Gastroesophageal sphincter (tissue), 4 donors: Measurements from ENCODE around the gene ATAD3A. TPM values are rescaled to one million over a fixed set of nuclear protein-coding genes. Genes with fewer than 3 reads are reported as not detected.
"Not testable (repeated sequence)": the region's sequence is repeated elsewhere in the genome, so short reads cannot be mapped to it uniquely, and the experiment has no call there.

Source experiments
- ATAC-seq: fragments of 150-250 bp; one replicate; pipeline ENCODE4 v1.9.1; 2016; ENCODE audit warnings: mild to moderate bottlenecking, moderate library complexity
- H3K27ac ChIP-seq, 4 donors: fragments of 200-600 bp; sonication (generic) in 3 of 4; 1 replicate in 3 of 4; 2 replicates in 1 of 4; pipeline ENCODE4 v1.5.1; 2016 to 2019
- H3K27me3 ChIP-seq: fragments of 200-600 bp; sonication (generic); one replicate; pipeline ENCODE4 v1.5.1; 2019
- H3K36me3 ChIP-seq, 2 donors: fragments of 200-600 bp; sonication (generic); one replicate each; pipeline ENCODE4 v1.5.1; 2019; ENCODE audit warnings: control low read depth in 1 of 2
- H3K4me1 ChIP-seq, 3 donors: fragments of 200-600 bp; sonication (generic); 1 replicate in 2 of 3; 2 replicates in 1 of 3; pipeline ENCODE4 v1.5.1; 2016 to 2019; ENCODE audit warnings: control low read depth in 2 of 3
- H3K4me3 ChIP-seq, 2 donors: fragments of 200-600 bp; sonication (generic); one replicate each; pipeline ENCODE4 v1.5.1; 2019; ENCODE audit warnings: mild to moderate bottlenecking in 1 of 2, moderate library complexity in 1 of 2
- H3K9me3 ChIP-seq, 3 donors: fragments of 200-600 bp; sonication (generic); one replicate each; pipeline ENCODE4 v1.5.1; 2017 to 2019; ENCODE audit warnings: control low read depth in 2 of 3
- CTCF ChIP-seq, 4 experiments: fragments of 200-600 bp in 2 of 4; fragments of 450-650 bp in 2 of 4; sonication (generic) in 1 of 4; IDR thresholded peaks; one replicate each; pipeline ENCODE4 v1.5.1; 2017 to 2019; ENCODE audit warnings: antibody characterized with exemption in 4 of 4, mild to moderate bottlenecking in 2 of 4, moderate library complexity in 2 of 4
- EP300 ChIP-seq: sonication (generic); formaldehyde crosslinking; IDR thresholded peaks from one replicate; pipeline ENCODE4 v1.6.1; 2017; ENCODE audit warnings: antibody characterized with exemption, mild to moderate bottlenecking
- POLR2A ChIP-seq, 2 donors: fragments of 450-650 bp; IDR thresholded peaks; one replicate each; pipeline ENCODE4 v1.6.1; 2017; ENCODE audit warnings: antibody characterized with exemption in 2 of 2, mild to moderate bottlenecking in 2 of 2, moderate library complexity in 1 of 2
- POLR2AphosphoS5 ChIP-seq: sonication (generic); formaldehyde crosslinking; IDR thresholded peaks from one replicate; pipeline ENCODE4 v1.6.1; 2017; ENCODE audit warnings: antibody characterized with exemption
- WGBS, 2 donors: methylation state at CpG; one replicate each; pipeline ENCODE4 v1.1.5; 2018; ENCODE audit warnings: low coverage in 1 of 2; 5-methylcytosine and 5-hydroxymethylcytosine counted together
- total RNA-seq, 4 donors: library from RNA; depleted of rRNA; stranded (reverse); fragments of >200 nt; gene quantifications; one replicate each; pipeline ENCODE4 v1.1.0, GENCODE V29; 2016

ATAD3A gene
- 10 to 100 TPM; 14.9 to 32.9 (median 19.1) TPM for total RNA-seq

GRCh38 chr1:1511533-1512285 is at the start of gene ATAD3A:
Gene ATAD3A (plus strand): TSS chr1:1512162. CDS start chr1:1512269, 107 bp downstream.
- TF ChIP-seq EP300: no peak
- no peak for TF ChIP-seq CTCF (IDR thresholded peaks at IDR 0.05)
- TF ChIP-seq POLR2A (IDR thresholded peaks at IDR 0.05): peak; percentile 49 to 53
- peak; percentile 96 for TF ChIP-seq POLR2AphosphoS5
- H3K36me3 ChIP-seq: peaks cover 0 to 20% of the 10 kb centered on the region in 2 donors
- peak within 1 kb of the TSS; percentile 93 to 95 for H3K4me3 ChIP-seq
- no peaks in the 10 kb centered on the region for H3K9me3 ChIP-seq
- H3K4me1 ChIP-seq: peaks cover 0 to 24% (median 8%) of the 10 kb centered on the region in 3 donors
- no peaks in the 10 kb centered on the region for H3K27me3 ChIP-seq
- peak; percentile 99 for ATAC-seq
- no CpG with 5 or more reads among the region's 99 CpGs for WGBS, 2 donors
- peak within 1 kb of the TSS; percentile 81 to 98 (median 96) for H3K27ac ChIP-seq

- 100% methylated on average over 1 of the region's 26 CpGs; no CpG with 5 or more reads in 1 of the 2 donors for WGBS, 2 donors
- no peaks in the 10 kb centered on the region for H3K36me3 ChIP-seq
- H3K27me3 ChIP-seq: no peaks in the 10 kb centered on the region
- H3K4me1 ChIP-seq: no peaks in the 10 kb centered on the region
- ATAC-seq: peak; percentile 60
- H3K4me3 ChIP-seq: no peak overlapping the region
- H3K27ac ChIP-seq: peak overlapping the region in 1 of 4 donors; percentile 32
- no peak for TF ChIP-seq EP300
- H3K9me3 ChIP-seq: no peaks in the 10 kb centered on the region
These were observed 49.5 kb upstream of the ATAD3A start for GRCh38 chr1:1462318-1462966.

DNA sequence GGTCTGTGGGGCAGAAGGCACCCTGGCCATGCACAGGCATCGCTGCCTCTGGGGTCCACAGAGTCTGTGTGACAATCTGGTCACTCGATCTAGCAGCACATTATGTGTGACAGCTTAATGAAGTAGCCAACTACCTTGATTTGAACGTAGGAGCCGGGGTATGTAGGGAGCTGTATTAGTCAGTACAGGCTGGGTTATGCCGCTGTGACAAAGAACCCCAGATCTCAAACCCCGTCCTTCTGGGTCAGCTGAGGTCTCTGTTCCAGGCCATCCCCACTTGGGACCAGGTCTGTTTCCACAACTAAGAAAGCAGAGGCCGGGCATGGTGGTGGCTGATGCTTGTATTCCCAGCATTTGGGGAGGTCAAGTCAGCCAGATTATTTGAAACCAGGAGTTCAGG is 48.6 kb upstream of the ATAD3A start:
- Histone ChIP-seq H3K4me1 (no peaks in the 10 kb centered on the region), H3K36me3 (no peaks in the 10 kb centered on the region), H3K9me3 (no peaks in the 10 kb centered on the region), H3K27me3 (no peaks in the 10 kb centered on the region), H3K27ac (no peak overlapping the region), H3K4me3 (no peak overlapping the region)
- 68 to 100% methylated on average over 1 to 4 of the region's 7 CpGs for WGBS, 2 donors
- TF ChIP-seq CTCF (IDR thresholded peaks at IDR 0.05) (no peak), POLR2A (IDR thresholded peaks at IDR 0.05) (no peak), POLR2AphosphoS5 (no peak), EP300 (no peak)
- ATAC-seq: no peak

GRCh38 chr1:1468196-1468985 is 43.6 kb upstream of the ATAD3A start:
- ATAC-seq, H3K4me3 ChIP-seq, H3K36me3 ChIP-seq, H3K27ac ChIP-seq, H3K27me3 ChIP-seq, H3K9me3 ChIP-seq: not testable (repeated sequence)
- peaks cover 0 to 20% (median 12%) of the 10 kb centered on the region in 3 donors for H3K4me1 ChIP-seq
- 90% methylated on average over 2 of the region's 44 CpGs; no CpG with 5 or more reads in 1 of the 2 donors for WGBS, 2 donors

DNA sequence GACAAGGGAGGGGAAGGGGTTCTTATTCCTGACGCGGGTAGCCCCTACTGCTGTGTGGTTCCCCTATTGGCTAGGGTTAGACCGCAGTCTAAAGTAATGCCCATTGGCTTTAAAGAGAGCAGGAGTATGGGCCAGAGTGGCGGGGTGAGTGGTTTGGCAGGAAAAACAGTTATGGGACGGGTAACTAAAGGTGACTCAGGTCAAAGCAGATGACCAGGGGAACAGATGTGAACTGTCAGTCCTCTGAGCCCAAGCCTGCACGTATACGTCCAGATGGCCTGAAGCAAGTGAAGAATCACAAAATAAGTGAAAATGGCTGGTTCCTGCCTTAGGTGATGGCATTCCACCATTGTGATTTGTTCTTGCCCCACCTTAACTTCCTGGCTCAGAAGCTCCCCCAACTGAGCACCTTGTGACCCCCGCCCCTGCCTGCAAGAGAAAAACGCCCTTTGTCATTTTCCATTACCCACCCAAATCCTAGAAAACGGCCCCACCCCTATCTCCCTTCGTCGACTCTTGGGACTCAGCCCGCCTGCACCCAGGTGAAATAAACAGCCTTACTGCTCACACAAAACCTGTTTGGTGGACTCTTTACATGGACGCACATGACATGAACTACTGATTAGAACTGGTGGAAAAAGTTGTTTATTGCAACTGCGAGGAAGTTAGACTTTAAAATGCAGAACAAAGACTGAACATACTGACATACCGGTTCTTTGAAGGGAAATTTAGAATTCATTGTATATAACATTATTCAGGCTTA is 41.2 kb upstream of the ATAD3A start:
- peak overlapping the region; percentile 63 to 91 (median 90) for H3K27ac ChIP-seq
- no peaks in the 10 kb centered on the region for H3K27me3 ChIP-seq
- no peak for ATAC-seq
- TF ChIP-seq CTCF (IDR thresholded peaks at IDR 0.05) (no peak), POLR2A (IDR thresholded peaks at IDR 0.05) (no peak), EP300 (no peak), POLR2AphosphoS5 (no peak)
- no peaks in the 10 kb centered on the region for H3K9me3 ChIP-seq
- 13% methylated on average over 16 of the region's 16 CpGs for WGBS, 2 donors
- peak overlapping the region; percentile 67 to 79 for H3K4me3 ChIP-seq
- H3K4me1 ChIP-seq: peaks cover 0 to 30% (median 17%) of the 10 kb centered on the region in 3 donors
- no peaks in the 10 kb centered on the region for H3K36me3 ChIP-seq
